Measurements from ENCODE around the gene HYAL1. TPM values are rescaled to one million over a fixed set of nuclear protein-coding genes. Genes with fewer than 3 reads are reported as not detected.

HYAL1 gene, protein sequence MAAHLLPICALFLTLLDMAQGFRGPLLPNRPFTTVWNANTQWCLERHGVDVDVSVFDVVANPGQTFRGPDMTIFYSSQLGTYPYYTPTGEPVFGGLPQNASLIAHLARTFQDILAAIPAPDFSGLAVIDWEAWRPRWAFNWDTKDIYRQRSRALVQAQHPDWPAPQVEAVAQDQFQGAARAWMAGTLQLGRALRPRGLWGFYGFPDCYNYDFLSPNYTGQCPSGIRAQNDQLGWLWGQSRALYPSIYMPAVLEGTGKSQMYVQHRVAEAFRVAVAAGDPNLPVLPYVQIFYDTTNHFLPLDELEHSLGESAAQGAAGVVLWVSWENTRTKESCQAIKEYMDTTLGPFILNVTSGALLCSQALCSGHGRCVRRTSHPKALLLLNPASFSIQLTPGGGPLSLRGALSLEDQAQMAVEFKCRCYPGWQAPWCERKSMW
- total RNA-seq, result 2.8 and 3.9 TPM in 2 replicates

DNA sequence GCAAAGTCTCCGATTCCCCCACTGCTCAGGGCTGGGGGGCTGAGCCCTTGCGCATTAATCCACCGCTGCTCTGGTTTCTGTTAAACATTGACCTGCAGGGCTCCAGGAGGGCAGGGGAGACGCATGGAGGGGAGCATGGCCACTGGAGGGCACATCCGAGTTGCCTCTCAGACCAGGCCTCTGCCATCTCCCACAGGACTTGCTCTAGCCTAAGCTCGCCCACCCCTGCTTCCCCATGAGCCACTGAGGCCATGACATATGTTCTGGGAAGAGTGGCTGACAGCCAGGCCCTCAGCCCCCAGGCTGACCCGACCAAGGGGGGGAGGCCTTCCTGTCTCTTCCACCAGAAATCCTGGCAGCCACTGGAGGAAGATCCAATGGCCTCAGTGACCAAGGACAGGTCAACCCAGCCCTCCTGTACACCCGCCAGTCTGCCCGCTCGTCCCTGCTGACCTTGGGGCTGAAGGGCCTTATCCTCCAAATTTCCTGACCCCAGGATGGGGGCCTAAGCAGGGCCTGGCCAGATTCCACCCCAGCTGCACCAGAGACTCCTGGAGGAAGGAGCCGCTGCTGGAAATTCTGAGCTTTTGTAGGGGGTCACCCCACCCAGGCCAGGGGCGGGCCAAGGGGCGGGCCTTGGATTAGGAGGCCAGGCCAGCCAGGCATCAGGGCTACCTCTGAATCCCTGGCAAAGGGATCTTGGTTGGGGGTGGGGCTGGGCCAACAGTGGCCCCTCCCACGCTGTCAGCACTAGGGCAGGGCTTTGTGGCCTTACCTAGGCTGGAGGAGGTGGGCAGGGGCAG, at the start of gene HYAL1:
Gene HYAL1, minus strand, starts transcription at position 562 of the 803 bp plus-strand sequence. CDS start 618 bp downstream, outside the sequence.

DNA sequence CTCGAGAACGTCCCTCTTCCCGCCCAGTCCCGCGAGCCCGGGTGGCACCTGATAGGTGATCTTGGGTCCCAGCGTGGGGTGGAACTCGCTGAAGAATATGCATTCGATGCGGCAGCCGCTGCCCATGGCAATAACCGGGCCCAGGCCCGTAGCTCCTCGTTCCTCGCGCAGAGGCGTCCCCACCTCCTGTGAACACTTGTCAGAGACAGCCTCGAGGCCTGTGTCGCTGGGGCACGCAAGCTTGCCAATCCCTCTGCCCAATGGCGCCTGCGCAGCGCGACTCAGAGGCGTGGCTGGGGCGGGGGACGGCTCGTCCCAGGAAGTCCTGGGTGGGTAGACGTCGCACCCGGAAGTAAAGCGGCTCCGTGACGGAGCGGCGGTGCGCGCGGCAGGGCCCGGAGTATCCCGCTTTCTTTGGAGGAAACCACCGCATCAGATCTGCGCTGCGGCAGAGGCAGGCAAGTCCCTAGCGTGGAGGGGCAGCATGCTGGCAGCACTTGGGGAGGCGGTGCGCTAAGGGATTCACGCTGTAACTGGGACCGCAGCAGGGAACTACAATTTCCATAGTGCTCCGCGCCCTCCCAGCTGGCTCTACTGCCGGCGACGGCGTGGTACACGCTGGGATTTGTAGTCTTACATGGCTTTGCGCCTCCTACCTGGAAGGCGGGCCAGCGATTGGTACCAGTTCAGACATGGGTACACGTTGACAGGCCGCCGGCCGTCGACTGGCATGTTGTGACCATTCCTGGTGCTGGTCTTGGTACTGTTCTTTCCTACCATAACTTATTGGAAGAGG, 47.4 kb upstream of the HYAL1 start, which contains the start of the genes CYB561D2 and NPRL2:
Gene CYB561D2, plus strand, starts transcription at position 336 of the 796 bp plus-strand sequence. CDS start 572 bp downstream, outside the sequence.
Gene NPRL2, minus strand, starts transcription at position 249 of the 796 bp plus-strand sequence. Its CDS starts 123 bp downstream, at position 126.

DNA sequence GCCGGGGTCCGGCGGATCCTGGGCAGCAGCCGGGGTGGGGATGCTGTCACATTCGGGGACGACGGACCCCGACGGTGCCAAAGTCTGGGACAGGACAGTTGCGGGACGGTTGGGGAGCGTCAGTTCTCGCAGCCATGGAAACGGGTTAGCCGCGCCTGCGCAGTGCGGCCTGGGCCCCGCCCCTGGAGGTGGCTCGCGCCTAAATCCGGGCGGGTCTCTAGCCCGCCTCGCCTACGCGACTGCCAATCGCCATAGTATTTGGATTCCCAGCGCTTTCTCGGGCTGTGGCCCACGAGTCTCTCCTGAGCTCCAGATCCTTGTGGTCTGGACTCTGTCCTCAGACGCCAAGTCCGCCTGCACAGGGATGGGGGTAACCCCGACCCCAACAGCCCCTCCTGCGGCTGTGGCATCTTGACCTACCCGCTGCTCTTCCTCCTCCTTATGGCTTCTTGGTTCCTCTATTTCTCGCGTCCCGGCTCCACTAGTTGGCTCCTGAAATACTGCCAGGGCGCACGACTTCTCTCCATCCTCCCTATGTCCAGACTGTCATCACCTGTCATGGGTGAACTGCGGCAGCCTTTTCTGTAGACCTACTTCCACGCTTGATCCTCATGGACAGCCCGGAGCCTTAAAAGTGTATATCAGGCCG, 42.3 kb upstream of the HYAL1 start, which contains the start of gene ZMYND10:
Gene ZMYND10, minus strand, starts transcription at position 147 of the 649 bp plus-strand sequence. CDS start 153 bp downstream, outside the sequence.

DNA sequence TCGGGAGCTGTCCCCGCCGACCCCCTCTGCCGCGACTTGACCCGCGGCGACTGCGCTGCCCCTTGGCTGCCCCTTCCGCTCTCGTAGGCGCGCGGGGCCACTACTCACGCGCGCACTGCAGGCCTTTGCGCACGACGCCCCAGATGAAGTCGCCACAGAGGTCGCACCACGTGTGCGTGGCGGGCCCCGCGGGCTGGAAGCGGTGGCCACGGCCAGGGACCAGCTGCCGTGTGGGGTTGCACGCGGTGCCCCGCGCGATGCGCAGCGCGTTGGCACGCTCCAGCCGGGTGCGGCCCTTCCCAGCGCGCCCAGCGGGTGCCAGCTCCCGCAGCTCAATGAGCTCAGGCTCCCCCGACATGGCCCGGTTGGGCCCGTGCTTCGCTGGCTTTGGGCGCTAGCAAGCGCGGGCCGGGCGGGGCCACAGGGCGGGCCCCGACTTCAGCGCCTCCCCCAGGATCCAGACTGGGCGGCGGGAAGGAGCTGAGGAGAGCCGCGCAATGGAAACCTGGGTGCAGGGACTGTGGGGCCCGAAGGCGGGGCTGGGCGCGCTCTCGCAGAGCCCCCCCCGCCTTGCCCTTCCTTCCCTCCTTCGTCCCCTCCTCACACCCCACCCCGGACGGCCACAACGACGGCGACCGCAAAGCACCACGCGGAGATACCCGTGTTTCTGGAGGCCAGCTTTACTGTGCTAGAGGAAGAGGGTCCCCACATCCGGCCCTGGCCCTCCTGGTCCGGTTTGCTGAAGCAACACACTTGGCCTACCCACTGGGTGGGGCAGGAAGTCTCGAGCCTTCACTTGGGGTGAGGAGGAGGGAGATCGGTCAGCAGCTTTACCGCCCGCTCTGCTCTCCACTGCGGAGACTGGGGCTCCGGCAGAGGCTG, 37.3 kb upstream of the HYAL1 start, which contains the start of gene RASSF1:
Gene RASSF1, minus strand, starts transcription at position 389 of the 882 bp plus-strand sequence. Its CDS starts 31 bp downstream, at position 358.

DNA sequence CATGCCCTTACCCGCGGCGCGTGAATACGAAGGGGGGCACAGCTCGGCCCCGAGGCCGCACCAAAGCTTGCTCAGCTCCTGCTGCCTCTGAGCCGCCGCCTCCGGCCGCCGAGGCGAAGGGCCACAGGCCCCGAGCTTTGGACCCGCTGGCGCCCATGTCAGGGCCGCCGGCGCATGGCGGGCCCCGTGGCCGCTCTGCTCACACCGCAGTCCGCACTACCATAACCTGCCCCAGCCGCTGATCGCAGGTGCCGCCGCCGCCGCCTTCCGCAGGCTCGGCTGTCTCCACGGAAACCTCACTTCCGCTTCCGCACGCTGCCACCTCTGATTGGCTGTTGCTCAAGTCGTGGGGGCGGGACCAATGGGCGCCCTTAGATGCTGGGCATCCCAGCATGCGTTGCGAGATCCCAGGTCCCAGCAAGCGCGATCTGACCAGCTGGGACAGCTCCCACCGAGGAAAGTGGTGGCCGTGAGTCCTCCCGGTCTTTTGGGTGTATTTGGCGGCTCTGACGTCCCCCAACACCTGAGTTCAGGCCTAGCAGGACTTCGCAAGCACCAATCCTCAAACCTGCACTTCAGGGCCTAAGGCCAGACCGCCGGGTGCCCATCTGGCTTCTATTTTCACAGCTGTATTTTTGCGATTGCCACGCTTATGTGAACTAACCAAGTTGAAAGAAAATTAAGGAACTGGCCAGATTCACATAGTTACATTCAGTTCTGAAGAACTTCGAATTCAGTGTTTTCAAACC, 24.7 kb upstream of the HYAL1 start, which contains the start of gene TUSC2:
Gene TUSC2, minus strand, starts transcription at position 281 of the 749 bp plus-strand sequence. Its CDS starts 124 bp downstream, at position 157.

DNA sequence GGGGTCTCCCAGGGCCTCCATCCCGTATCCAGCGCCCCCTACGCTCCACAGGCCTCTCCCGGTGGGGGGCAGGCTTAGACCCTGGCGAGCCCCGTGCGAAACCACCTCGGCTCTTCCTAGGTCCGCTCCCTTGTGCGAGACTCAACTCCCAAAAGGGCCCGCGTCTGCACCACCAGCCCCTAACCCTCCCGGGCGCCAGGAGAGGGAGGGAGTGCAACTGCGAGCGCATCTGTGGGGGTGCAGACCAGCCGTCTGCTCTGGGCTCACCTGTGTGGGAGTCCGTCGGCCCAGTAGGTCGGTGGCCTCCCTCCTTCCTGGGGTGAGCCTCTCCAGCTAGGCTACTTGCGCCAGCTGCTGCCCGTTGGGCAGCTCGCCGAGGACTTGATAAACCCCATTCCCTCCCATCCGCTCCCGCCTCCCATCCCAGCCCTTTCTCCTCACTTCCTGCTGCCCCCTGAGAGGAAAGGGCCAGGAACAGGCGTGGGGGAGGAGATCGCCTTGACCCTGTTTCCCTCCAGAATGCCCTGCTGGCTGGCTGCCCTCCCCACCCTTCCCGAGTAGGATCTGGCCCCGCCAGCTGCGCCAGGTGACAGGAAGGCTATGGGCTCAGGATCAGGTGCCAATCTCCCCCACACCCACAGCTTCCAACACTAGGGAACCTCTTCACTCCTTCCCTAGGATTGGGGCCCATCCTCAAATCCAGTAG, 19.2 kb upstream of the HYAL1 start, which contains the start of gene HYAL2:
Gene HYAL2, minus strand, starts transcription at position 360 of the 706 bp plus-strand sequence. CDS start 2,256 bp downstream, outside the sequence.

DNA sequence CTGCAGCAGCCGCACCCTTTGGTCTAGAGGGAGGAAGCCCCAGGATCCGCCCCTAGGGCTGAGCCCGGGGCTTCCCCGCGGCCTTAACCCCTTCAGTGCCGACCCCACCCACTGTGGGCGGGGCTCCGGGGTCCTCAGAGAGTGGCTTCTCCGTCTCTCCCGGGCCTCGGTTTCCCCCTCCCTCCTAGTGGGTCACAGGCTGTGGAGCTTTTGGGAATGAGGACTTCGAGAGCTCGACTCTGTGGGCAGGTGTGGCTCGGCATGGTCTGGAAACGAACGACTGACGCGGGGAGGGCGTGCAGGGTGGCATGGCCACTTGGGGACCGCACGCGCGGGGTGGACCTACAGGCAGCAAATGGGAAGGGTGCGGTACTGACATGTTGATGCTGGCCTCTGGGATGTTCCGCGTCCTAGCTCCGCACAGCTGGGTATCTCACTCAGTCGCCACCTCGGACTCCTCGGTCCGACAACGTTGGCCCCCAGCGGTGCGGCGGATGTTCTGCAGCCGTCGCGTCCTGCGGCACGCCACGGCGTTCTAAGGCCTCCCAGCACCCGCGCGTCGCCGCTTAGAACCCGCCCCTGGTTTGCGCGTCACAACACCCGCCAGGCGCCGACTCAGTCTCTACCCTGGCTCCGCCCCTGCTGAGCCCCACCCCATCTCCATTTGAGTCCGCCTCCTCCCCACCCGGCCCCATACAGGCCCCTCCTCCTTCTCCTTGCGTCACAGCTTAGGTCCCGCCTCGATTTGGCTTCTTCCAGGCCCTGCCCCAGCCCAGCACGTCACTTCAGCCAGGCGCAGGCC, 4.3 kb downstream of the HYAL1 start, which contains the start of the genes HYAL3 and NAA80:
Gene HYAL3, minus strand, starts transcription at position 570 of the 802 bp plus-strand sequence. CDS start 3,803 bp downstream, outside the sequence.
Gene NAA80, minus strand, starts transcription at position 570 of the 802 bp plus-strand sequence. CDS start 1,942 bp downstream, outside the sequence.

DNA sequence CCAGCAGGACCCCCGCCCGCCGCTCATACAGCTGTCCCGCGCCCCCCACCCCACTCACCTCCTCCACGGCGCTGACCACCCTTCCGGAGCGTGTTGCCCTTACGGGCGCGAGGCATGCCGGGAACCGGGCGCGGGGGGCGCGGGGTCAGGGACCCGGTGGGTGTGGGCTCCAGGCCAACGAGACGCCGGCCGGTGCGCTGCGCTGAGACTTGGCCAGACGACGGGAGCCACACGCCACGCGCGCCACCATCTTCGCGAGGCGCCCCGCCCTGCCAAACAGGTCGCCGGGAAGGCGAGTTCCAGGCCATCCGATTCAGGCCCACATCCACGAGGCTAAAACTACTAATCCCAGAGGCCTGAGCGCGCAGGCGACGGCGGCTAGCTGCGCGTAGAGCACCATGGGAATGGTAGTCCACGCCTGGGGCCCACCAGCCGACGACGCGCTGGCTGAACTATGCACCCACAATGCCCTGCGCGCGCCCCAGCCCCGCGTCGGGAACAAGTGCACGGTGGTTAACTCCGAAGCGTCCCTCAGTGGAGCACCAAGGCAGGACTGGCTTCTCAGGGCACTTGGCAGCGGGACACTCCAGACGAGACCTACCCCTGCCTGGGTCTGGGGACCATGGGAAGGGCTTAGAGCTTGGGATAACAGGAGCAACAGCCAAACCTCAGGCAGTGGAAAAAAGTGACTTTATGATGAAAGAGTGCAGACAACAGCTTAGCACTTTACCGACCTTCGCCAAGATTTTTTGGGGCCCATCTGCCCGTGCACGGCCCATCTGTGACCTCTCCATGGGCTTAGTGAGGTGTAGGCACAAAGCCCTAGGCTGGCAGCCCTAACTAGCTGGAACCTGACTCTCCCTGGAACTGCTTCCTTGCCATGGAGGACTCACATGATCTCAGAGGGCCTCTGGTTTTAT, 11.0 kb downstream of the HYAL1 start, which contains the start of gene IFRD2:
Gene IFRD2, minus strand, starts transcription at position 271 of the 920 bp plus-strand sequence. Its CDS starts 155 bp downstream, at position 116.

DNA sequence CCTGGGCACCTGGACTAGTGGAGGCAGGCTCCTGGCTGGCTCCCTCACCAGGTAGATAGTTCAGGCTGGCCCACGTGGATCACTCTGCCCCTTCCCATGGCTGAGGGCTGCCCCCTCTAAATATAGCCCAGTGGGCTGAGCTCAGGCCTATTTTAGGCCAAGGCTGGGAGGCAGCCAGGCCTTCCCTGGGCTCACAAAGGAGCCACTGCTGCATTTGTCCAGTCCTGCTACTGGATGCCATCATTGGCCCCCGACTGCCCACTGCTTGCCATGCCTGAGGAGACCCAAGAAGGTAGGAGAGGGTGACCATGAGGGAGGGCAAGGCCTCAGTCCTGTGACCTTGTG, 24.5 kb downstream of the HYAL1 start, which contains the start of gene LSMEM2:
Gene LSMEM2, plus strand, starts transcription at position 208 of the 345 bp plus-strand sequence. Its CDS starts 27 bp downstream, at position 235.

DNA sequence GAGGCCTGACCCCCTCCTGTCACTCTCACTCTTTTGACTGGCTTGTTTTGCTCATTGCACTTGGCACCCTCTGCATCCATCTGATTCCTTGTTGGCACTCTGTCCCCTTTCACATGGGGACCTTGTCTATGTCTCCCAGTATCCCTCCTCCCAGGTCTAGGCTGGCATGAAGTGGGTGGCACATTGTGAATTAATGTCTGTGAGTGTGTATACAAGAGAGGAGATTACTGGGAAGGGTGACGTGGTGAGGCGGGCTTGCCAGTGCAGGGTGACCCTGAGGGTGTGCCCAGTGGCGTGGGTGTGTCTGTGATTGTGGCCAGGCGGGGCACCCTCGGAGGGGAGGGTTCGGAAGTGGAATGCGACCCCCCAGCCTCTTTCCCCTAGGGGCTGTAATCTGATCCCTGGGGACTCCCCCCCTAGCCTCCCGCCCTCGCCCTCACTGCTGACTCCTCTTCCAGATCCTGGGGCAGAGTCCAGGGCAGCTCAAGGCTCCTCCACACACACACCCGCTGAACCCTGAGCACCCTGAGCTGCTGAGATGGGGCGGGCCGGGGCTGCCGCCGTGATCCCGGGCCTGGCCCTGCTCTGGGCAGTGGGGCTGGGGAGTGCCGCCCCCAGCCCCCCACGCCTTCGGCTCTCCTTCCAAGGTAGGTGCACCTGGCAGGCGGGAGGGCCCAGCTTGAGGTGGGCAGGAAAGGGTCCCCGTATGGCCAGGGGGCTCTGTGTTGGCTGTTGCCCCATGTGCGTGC, 34.5 kb downstream of the HYAL1 start, which contains the start of gene SEMA3B:
Gene SEMA3B, plus strand, starts transcription at position 445 of the 749 bp plus-strand sequence. Its CDS starts 94 bp downstream, at position 539.

Other genes with a start within 250 kb of the HYAL1 start
- gene RBM5, start 214.7 kb downstream of the HYAL1 start, total RNA-seq, result 151 and 189 TPM in 2 replicates
- gene SEMA3F, start 148.2 kb downstream of the HYAL1 start, total RNA-seq, result 38.3 and 76.8 TPM in 2 replicates
- gene GNAT1, start 112.0 kb downstream of the HYAL1 start, total RNA-seq, result not detected in 2 replicates
- not detected in 2 replicates for gene SLC38A3, start 98.3 kb downstream of the HYAL1 start, total RNA-seq
- 732 and 810 TPM in 2 replicates for gene GNAI2, start 67.4 kb downstream of the HYAL1 start, total RNA-seq
- gene SEMA3B, start 34.4 kb downstream of the HYAL1 start, total RNA-seq, result 0.65 and 1.1 TPM in 2 replicates
- gene LSMEM2, start 24.5 kb downstream of the HYAL1 start, total RNA-seq, result not detected in 2 replicates
- 127 TPM in 2 replicates for gene IFRD2, start 11.1 kb downstream of the HYAL1 start, total RNA-seq
- gene HYAL3, start 4.2 kb downstream of the HYAL1 start, total RNA-seq, result 11.0 and 11.8 TPM in 2 replicates
- gene NAA80, start 4.2 kb downstream of the HYAL1 start, total RNA-seq, result 10.8 and 11.1 TPM in 2 replicates
- 582 and 661 TPM in 2 replicates for gene HYAL2, start 19.2 kb upstream of the HYAL1 start, total RNA-seq
- 37.2 and 46.3 TPM in 2 replicates for gene TUSC2, start 24.6 kb upstream of the HYAL1 start, total RNA-seq
- gene RASSF1, start 37.3 kb upstream of the HYAL1 start, total RNA-seq, result 12.7 and 15.1 TPM in 2 replicates
- gene ZMYND10, start 42.2 kb upstream of the HYAL1 start, total RNA-seq, result 0.19 TPM in 1 of 2 replicates, not detected in the other
- 16.6 and 21.9 TPM in 2 replicates for gene NPRL2, start 47.2 kb upstream of the HYAL1 start, total RNA-seq
- 11.1 and 12.4 TPM in 2 replicates for gene CYB561D2, start 47.3 kb upstream of the HYAL1 start, total RNA-seq
- 63.0 and 73.2 TPM in 2 replicates for gene TMEM115, start 55.9 kb upstream of the HYAL1 start, total RNA-seq
- gene CACNA2D2, start 200.1 kb upstream of the HYAL1 start, total RNA-seq, result under 0.01 TPM in 1 of 2 replicates, not detected in the other

Measured in vein endothelial cell (primary cell).